Hematopoietic multipotent progenitor cell treated with erythropoietin and hydrocortisone succinate and interleukin-3 and kit ligand, for 15 days (in vitro differentiated cells): ENCODE results near the gene SORBS1.
"Not testable (repeated sequence)": the region's sequence is repeated elsewhere in the genome, so short reads cannot be mapped to it uniquely, and the experiment has no call there.

Experiments
- DNase-seq: peaks from one replicate; pipeline ENCODE4 v3.0.0-alpha.2; 2015; ENCODE audit warnings: low spot score

Gene SORBS1

GRCh38 chr10:95388539-95388938, 172.6 kb downstream of the SORBS1 start:
- no peak for DNase-seq

GRCh38 chr10:95388109-95388471, 173.1 kb downstream of the SORBS1 start:
- DNase-seq = no peak

GRCh38 chr10:95384011-95384704, 177.0 kb downstream of the SORBS1 start:
- DNase-seq = no peak

GRCh38 chr10:95382596-95382995, 178.6 kb downstream of the SORBS1 start:
- DNase-seq = no peak

- no peak for DNase-seq
Measured at GRCh38 chr10:95382174-95382573, 179.0 kb downstream of the SORBS1 start.

- DNase-seq = no peak
Measured at GRCh38 chr10:95377950-95378349, 183.2 kb downstream of the SORBS1 start.

GRCh38 chr10:95375418-95375817, 185.8 kb downstream of the SORBS1 start:
- DNase-seq = no peak

GRCh38 chr10:95374597-95375209, 186.5 kb downstream of the SORBS1 start:
- peak; percentile 88 for DNase-seq

- no peak for DNase-seq
Measured at GRCh38 chr10:95373660-95374059, 187.5 kb downstream of the SORBS1 start.

- no peak for DNase-seq
Measured at GRCh38 chr10:95364342-95364741, 196.8 kb downstream of the SORBS1 start.

- DNase-seq = peak; percentile 79
Measured at GRCh38 chr10:95363303-95363912, 197.8 kb downstream of the SORBS1 start.

GRCh38 chr10:95360122-95360714, 201.0 kb downstream of the SORBS1 start:
- DNase-seq = no peak

- no peak for DNase-seq
Measured at GRCh38 chr10:95359466-95359865, 201.7 kb downstream of the SORBS1 start.

GRCh38 chr10:95356190-95356955, 204.8 kb downstream of the SORBS1 start:
- DNase-seq = no peak

- DNase-seq = no peak
Measured at GRCh38 chr10:95355301-95355700, 205.9 kb downstream of the SORBS1 start.

GRCh38 chr10:95354110-95354509, 207.1 kb downstream of the SORBS1 start:
- DNase-seq = no peak

GRCh38 chr10:95353123-95353522, 208.0 kb downstream of the SORBS1 start:
- no peak for DNase-seq

- DNase-seq = no peak
Measured at GRCh38 chr10:95352684-95353083, 208.5 kb downstream of the SORBS1 start.

GRCh38 chr10:95350830-95351228, 210.3 kb downstream of the SORBS1 start:
- DNase-seq = no peak

GRCh38 chr10:95350219-95350829, 210.8 kb downstream of the SORBS1 start:
- no peak for DNase-seq

- not testable (repeated sequence) for DNase-seq
Measured at GRCh38 chr10:95347402-95347766, 213.8 kb downstream of the SORBS1 start.
